OCI-LY1 (cell line): ENCODE measurements around the gene SPATA2L.

Experiments used
- H2AFZ ChIP-seq: fragments of 200-600 bp; sonication (generic), shearing (Covaris generic); 2 replicates; pipeline ENCODE4 v1.6.0; 2014; ENCODE audit warnings: antibody characterized with exemption, mild to moderate bottlenecking, low read length
- H3F3A ChIP-seq: fragments of 200-600 bp; sonication (generic), shearing (Covaris generic); 2 replicates; pipeline ENCODE4 v1.6.0; 2014; ENCODE audit warnings: mild to moderate bottlenecking, antibody characterized with exemption, low read length, moderate library complexity; ENCODE audit not compliant: insufficient read depth
- H3K27ac ChIP-seq: fragments of 200-600 bp; sonication (generic); 2 replicates; pipeline ENCODE4 v1.5.1; 2014; ENCODE audit warnings: low read length, mixed run types, mild to moderate bottlenecking, low read depth; ENCODE audit not compliant: poor library complexity, severe bottlenecking
- H3K27me3 ChIP-seq: fragments of 200-600 bp; sonication (generic); 2 replicates; pipeline ENCODE4 v1.6.0; 2014; ENCODE audit warnings: antibody characterized with exemption, mild to moderate bottlenecking, low read length, moderate library complexity; ENCODE audit not compliant: insufficient read depth
- H3K36me3 ChIP-seq: fragments of 200-600 bp; sonication (generic); 2 replicates; pipeline ENCODE4 v1.6.1; 2014; ENCODE audit warnings: mild to moderate bottlenecking, antibody characterized with exemption, low read length, moderate library complexity, mixed read lengths; ENCODE audit not compliant: insufficient read depth
- H3K4me1 ChIP-seq: fragments of 200-600 bp; sonication (generic); 2 replicates; pipeline ENCODE4 v1.5.1; 2014; ENCODE audit warnings: mild to moderate bottlenecking, low read length, moderate library complexity; ENCODE audit not compliant: insufficient read depth, severe bottlenecking
- H3K4me2 ChIP-seq: fragments of 200-600 bp; sonication (generic), shearing (Covaris generic); 2 replicates; pipeline ENCODE4 v1.6.1; 2014; ENCODE audit warnings: low read length
- H3K4me3 ChIP-seq: fragments of 200-600 bp; sonication (generic); 2 replicates; pipeline ENCODE4 v1.5.1; 2014; ENCODE audit warnings: low read length, low read depth, mild to moderate bottlenecking, mixed read lengths; ENCODE audit not compliant: poor library complexity, severe bottlenecking
- H3K79me2 ChIP-seq: fragments of 200-600 bp; shearing (Covaris generic); 2 replicates; pipeline ENCODE4 v1.6.1; 2016; ENCODE audit warnings: mixed run types, low read length, mixed read lengths; ENCODE audit not compliant: insufficient read depth
- H3K9ac ChIP-seq: fragments of 200-600 bp; sonication (generic), shearing (Covaris generic); 2 replicates; pipeline ENCODE4 v1.6.1; 2014; ENCODE audit warnings: mild to moderate bottlenecking, low read length, mixed read lengths
- H3K9me2 ChIP-seq: fragments of 200-600 bp; sonication (generic), shearing (Covaris generic); 2 replicates; pipeline ENCODE4 v1.6.1; 2014; ENCODE audit warnings: low read depth, mild to moderate bottlenecking, low read length, mixed read lengths
- H3K9me3 ChIP-seq: fragments of 200-600 bp; shearing (Covaris generic); 2 replicates; pipeline ENCODE4 v1.6.1; 2014; ENCODE audit warnings: low read length, mixed read lengths
- H4K20me1 ChIP-seq: fragments of 200-600 bp; sonication (generic), shearing (Covaris generic); 2 replicates; pipeline ENCODE4 v1.6.0; 2016; ENCODE audit warnings: mild to moderate bottlenecking, low read length; ENCODE audit not compliant: insufficient read depth
- CTCF ChIP-seq: fragments of 200-600 bp; sonication (generic), shearing (Covaris generic); IDR thresholded peaks from 2 replicates; pipeline ENCODE4 v1.5.1; 2017; ENCODE audit warnings: mild to moderate bottlenecking, antibody characterized with exemption, low read length, moderate library complexity, mixed read lengths
- EZH2 ChIP-seq: fragments of 200-600 bp; sonication (generic), shearing (Covaris generic); IDR thresholded peaks from 2 replicates; pipeline ENCODE4 v1.8.0; 2017; ENCODE audit warnings: borderline replicate concordance, mixed run types, mild to moderate bottlenecking, antibody characterized with exemption, low read length, moderate library complexity, mixed read lengths

The SPATA2L gene

GRCh38 chr16:89742948-89743347 is 41.4 kb upstream of the SPATA2L start:
- Histone ChIP-seq H3K4me3 (no peak overlapping the region), H2AFZ (no peak overlapping the region), H3K79me2 (no peaks in the 10 kb centered on the region), H3K4me2 (no peak overlapping the region), H3K27ac (no peak overlapping the region), H3K4me1 (no peaks in the 10 kb centered on the region), H3K9me3 (no peaks in the 10 kb centered on the region), H3K9me2 (no peaks in the 10 kb centered on the region), H3K36me3 (peaks cover 97% of the 10 kb centered on the region), H3K9ac (no peak overlapping the region), H3K27me3 (no peaks in the 10 kb centered on the region), H4K20me1 (no peaks in the 10 kb centered on the region), H3F3A (no peaks in the 10 kb centered on the region)
- TF ChIP-seq EZH2 (no peak), CTCF (no peak)

GRCh38 chr16:89741342-89742014 is 40.0 kb upstream of the SPATA2L start:
- H2AFZ ChIP-seq, result no peak overlapping the region
- no peaks in the 10 kb centered on the region for H3K4me1 ChIP-seq
- no peak overlapping the region for H3K9ac ChIP-seq
- H3K79me2 ChIP-seq, result no peaks in the 10 kb centered on the region
- H3K4me2 ChIP-seq, result no peak overlapping the region
- no peak overlapping the region for H3K27ac ChIP-seq
- H3K9me2 ChIP-seq, result no peaks in the 10 kb centered on the region
- no peak overlapping the region for H3K4me3 ChIP-seq
- no peaks in the 10 kb centered on the region for H3K27me3 ChIP-seq
- no peaks in the 10 kb centered on the region for H3F3A ChIP-seq
- H3K36me3 ChIP-seq, result peaks cover 98% of the 10 kb centered on the region
- H3K9me3 ChIP-seq, result no peaks in the 10 kb centered on the region
- H4K20me1 ChIP-seq, result no peaks in the 10 kb centered on the region
- no peak for TF ChIP-seq EZH2
- TF ChIP-seq CTCF, result no peak

GRCh38 chr16:89739383-89739782 is 37.9 kb upstream of the SPATA2L start:
- H3K36me3 ChIP-seq, result peaks cover 100% of the 10 kb centered on the region

More at GRCh38 chr16:89739383-89739782, 37.9 kb upstream of the SPATA2L start:
- Histone ChIP-seq H3K9me3 (no peaks in the 10 kb centered on the region), H3K4me2 (no peak overlapping the region), H3K4me3 (no peak overlapping the region), H3K79me2 (no peaks in the 10 kb centered on the region), H3K27me3 (no peaks in the 10 kb centered on the region), H3K9me2 (no peaks in the 10 kb centered on the region), H3K27ac (no peak overlapping the region), H2AFZ (no peak overlapping the region), H3F3A (no peaks in the 10 kb centered on the region), H4K20me1 (no peaks in the 10 kb centered on the region), H3K4me1 (no peaks in the 10 kb centered on the region), H3K9ac (no peak overlapping the region)
- no peak for TF ChIP-seq EZH2
- no peak for TF ChIP-seq CTCF
